Renal cortex interstitium (tissue), 11 donors: ENCODE data around the gene TM4SF20. TPM values are rescaled to one million over a fixed set of nuclear protein-coding genes. Genes with fewer than 3 reads are reported as not detected.
"Not testable (repeated sequence)": the region's sequence is repeated elsewhere in the genome, so short reads cannot be mapped to it uniquely, and the experiment has no call there.

ENCODE experiments used
- DNase-seq, 11 donors: peaks; one replicate each; pipeline ENCODE4 v3.0.0-alpha.2; 2013; ENCODE audit warnings: low read depth in 9 of 11, low spot score in 4 of 11; ENCODE audit errors: extremely low read depth in 1 of 11
- polyA plus RNA-seq, 3 donors: library from polyadenylated mRNA; unstranded; fragments of 120-200 nt; gene quantifications; one replicate each; pipeline ENCODE4 v1.2.1, GENCODE V29; 2013; ENCODE audit not compliant: insufficient read length in 3 of 3

The TM4SF20 gene
- polyA plus RNA-seq, 3 donors: 0.06 to 0.38 (median 0.11) TPM

DNA sequence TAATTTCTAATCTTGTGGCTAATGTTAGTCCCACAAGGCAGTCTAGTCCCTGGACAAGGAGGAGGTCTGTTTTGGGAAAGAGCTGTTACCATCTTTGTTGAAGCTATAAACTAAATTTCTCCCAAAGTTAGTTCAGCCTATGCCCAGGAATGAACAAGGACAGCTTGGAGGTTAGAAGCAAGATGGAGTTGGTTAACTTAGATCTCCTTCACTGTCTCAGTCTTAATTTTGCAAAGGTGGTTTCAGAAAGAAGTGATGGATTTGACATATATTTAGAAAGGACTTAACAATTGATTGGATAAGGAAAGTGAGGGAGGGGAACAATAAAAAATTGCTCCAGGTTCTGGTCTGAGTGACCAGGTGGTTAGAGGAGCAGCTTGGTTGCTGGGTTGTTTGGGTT is 23.2 kb upstream of the TM4SF20 start:
- no peak for DNase-seq

GRCh38 chr2:227401550-227401949 is 22.4 kb upstream of the TM4SF20 start:
- no peak for DNase-seq

DNA sequence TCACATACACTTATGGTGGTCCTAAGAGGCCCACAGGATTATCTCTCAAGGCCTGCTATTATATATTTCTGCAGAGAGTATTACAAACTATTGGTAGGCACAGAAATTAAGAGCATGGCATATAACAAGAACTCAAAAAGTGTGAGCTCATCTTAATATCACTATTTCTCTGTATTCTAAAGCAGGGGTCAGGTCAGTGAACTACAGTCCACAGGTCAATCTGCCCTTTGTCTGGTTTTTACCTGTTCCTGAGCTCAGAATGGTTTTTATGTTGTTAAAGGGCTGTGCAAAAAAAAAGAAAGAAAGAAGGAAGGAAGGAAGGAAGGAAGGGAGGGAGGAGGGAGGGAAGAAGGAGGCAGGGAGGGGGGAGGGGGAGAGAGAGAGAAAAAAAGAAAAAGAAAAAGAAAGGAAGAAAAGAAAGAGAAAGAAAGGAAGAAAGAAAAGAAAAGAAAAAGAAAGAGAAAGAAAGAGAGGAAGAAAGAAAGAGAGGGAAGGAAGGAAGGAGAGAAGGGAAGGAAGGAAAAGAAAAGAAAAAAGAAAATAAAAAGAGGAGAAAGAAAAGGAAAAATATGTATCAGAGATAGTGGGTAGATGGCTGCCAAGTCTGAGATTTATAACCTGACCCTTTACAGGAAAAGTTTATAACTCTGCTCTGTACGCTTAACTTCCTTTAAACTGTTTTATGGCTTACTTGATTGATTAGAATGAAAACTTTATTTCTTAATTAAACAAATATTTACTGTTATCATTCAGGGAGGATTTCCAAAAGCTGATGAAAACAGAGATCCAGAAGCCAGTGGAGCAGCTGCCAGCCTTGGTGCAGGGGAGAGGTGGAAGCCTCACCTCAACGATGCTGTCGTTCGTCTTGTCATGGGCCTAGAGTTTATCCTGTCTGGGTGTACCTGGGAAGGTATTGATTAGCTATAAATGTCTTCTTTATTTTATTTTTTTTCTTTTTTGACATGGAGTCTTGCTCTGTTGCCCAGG is 19.9 kb upstream of the TM4SF20 start:
- no peak for DNase-seq

DNA sequence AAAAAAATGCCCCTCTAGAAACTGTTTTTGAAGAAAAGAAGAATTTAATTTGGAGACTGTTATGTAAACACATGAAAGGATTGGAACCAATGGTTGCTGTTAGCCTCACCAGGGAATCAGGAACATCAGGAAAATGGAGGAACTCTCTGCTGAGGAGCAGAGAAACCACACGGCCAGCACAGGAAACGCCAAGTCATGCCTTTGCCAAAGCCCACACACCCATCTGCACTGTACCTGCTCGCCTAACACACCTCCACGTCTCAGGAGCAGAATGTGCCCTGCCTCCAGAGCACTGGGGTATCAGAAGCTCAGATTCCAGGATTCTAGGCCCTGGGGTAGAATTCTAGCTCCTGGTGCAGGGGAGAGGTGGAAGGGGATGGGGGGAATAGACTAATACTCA is 18.5 kb upstream of the TM4SF20 start:
- no peak for DNase-seq

DNA sequence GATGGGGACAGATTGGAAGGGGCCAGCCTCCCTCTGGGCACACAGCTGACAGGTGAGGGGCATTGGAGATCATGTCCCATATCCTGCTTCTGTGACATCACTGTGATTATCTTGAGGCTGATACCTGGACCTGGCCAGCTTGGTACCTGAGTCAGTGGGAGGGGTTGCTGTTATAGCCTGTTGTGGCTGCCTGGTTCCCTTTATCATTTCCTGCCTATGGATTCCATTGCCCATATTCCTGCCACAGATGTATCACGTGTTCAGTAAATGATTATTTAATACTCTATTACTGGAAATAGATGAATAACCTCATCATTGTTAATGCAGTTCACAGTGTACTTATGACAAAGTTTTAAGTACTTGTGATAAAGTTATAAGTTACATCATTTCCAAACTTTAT is 16.4 kb upstream of the TM4SF20 start:
- DNase-seq: no peak

DNA sequence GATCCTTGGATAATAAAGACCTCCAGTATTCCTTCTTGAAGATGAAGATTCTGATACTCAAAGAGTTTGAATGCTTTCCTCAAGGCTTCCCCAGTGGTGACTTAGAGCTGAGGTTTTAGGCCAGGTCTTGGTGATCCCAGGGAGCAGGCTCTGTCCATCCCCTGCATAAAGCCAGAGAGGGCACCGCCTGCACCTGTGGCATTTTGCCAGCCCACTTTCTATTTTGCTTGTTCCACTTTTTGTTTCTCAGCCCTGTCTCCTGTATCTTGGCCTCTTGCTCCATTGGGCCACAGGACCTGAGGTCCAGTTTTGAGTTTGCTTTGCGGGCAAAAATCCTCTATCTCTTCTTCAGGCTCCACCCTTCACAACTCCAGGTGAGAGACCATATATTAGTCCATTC is 15.3 kb upstream of the TM4SF20 start:
- no peak for DNase-seq

DNA sequence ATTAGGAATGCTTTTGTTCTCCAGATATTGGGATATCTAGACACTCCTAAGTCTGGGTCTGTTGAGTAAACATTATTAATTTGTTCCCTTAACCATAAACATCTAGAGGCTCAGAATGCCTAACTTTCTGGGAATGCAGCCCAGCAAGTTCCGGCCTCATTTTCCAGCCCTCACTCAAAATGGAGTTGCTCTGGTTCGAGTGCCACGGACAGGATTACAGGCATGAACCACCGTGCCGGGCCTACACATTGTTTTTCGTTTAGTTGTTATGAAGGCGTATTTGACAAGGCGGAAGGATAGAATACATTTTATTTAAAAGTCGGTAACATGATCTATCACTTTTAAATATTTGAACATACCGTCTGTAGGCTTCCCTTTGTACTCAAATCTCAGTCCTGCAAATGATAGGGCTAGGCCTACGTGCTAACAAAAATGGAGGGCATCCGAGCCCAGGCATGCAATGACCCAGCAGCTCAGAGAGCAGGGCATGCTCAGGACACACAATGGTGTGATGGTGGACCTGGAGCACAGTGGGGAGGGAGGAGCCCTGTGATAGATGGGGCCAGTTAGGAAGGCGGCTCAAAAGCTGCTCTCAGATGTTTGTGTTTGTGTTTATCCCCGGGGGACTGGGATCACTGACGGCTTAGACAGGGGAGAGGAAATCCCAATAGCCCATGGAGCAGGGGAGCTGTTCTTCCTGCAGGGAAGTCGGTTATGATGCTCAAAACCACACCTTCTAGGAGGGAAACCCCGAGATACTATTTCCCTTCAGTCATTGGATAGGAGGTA is 11.6 kb upstream of the TM4SF20 start:
- DNase-seq: no peak

GRCh38 chr2:227389661-227390060 is 10.6 kb upstream of the TM4SF20 start:
- DNase-seq: no peak

GRCh38 chr2:227389231-227389630 is 10.1 kb upstream of the TM4SF20 start:
- DNase-seq: no peak

- DNase-seq: no peak
Observed at GRCh38 chr2:227388537-227389011, 9.5 kb upstream of the TM4SF20 start.

GRCh38 chr2:227387583-227387982 is 8.5 kb upstream of the TM4SF20 start, which contains the start of gene SCYGR1:
TSS of gene SCYGR1 (minus strand) at chr2:227387949. CDS start at chr2:227387949, 0 bp downstream.
- DNase-seq: not testable (repeated sequence)

GRCh38 chr2:227386630-227387029 is 7.5 kb upstream of the TM4SF20 start:
- DNase-seq: no peak

GRCh38 chr2:227383686-227384085 is 4.6 kb upstream of the TM4SF20 start:
- DNase-seq: no peak

DNA sequence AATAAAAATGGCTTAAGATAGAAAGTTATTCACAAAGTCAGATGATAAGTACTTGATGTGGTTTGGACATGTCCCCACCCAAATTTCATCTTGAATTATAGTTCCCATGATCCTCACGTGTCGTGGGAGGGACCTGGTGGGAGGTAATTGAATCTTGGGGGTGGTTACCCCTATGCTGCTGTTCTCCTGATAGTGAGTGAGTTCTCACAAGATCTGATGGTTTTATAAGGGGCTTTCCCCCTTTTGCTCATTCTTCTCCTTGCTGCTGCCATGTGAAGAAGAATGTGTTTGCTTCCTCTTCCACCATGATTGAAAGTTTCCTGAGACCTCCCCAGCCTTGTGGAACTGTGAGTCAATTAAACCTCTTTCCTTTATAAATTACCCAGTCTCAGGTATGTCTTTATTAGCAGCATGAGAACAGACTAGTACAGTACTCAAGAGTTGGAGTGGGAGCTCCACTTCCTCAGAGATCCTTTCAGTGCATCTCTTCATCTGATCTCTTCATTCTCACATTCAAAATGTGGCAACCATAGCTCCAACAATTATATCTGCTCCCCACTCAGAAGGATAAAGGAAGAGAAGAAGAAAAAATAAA is 3.2 kb upstream of the TM4SF20 start:
- DNase-seq: not testable (repeated sequence)

DNA sequence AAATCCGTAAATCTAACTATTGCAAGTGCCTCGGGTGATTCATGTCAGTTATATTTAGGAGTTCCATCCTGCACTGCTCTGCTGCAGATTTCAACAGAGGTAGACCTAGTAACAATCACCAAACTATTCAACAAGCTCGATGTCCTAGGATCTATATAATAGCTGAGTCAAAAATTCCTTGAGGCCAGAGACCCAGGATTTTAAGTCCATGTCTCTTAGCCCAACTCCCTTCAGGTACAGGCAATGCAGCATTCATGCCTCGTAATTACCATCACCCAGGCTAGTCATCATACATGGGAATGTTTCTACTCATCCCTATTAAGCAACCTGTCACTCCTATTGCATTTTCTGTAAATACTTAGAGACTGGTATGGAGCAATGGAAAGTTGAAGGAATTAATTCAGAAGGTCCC is 729 bp downstream of the TM4SF20 start:
- DNase-seq: no peak

GRCh38 chr2:227377467-227378351 is 1.4 kb downstream of the TM4SF20 start:
- no peak for DNase-seq

- no peak for DNase-seq
Observed at GRCh38 chr2:227376656-227377396, 2.3 kb downstream of the TM4SF20 start.

DNA sequence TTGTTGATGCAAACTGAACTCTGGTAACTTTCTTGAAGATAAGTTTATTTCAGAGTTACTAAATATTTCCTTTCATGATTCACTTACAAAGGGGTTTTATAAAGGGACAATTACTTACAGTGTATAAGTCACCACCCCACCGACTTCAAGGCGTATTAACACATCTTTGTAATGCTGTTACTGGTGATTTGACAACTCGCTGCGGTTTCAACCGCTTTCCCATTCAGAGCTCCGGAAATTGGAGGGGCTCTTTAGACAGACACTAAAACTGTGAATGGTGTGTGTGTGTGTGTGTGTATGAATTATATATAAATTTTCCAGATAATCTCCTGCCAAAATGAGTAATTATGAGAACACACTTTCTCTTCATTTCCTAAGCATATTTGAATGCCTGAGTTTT is 4.9 kb downstream of the TM4SF20 start:
- DNase-seq: no peak
